NK-92 treated with Interleukin-12 subunit alpha and Interleukin-12 subunit beta, amount 100 ng/mL, for 24 hours (cell line): ENCODE measurements around the gene MYO1E.
"Not testable (repeated sequence)": the region's sequence is repeated elsewhere in the genome, so short reads cannot be mapped to it uniquely, and the experiment has no call there.

Experiments
- DNase-seq: peaks from one replicate; lab custom pipeline; 2025; lab: John Stamatoyannopoulos, UW

MYO1E gene

DNA sequence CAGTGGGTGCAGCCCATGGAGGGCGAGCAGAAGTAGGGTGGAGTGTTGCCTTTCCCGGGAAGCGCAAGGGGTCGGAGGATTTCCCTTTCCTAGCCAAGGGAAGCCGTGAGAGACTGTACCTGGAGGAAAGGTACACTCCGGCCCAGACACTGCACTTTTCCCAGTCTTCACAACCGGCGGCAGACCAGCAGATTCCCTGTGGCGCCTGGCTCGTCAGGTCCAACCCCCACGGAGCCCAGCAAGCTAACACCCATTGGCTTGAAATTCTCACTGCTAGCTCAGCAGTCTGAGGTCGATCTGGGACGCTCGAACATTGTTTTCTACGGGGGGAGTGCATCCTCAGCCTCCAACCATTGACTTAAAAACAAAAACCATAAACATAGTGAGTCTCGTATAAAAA is 241.2 kb downstream of the MYO1E start:
- no peak for DNase-seq

DNA sequence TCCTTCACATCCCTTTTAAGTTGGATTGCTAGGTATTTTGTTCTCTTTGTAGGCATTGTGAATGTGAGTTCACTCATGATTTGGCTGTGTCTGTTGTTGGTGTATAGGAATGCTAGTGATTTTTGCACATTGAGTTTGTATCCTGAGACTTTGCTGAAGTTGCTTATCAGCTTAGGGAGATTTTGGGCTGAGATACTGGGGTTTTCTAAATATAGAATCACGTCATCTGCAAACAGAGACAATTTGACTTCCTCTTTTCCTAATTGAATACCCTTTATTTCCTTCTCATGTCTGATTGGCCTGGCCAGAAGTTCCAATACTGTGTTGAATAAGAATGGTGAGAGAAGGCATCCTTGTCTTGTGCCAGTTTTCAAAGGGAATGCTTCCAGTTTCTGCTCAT is 245.4 kb downstream of the MYO1E start:
- not testable (repeated sequence) for DNase-seq

DNA sequence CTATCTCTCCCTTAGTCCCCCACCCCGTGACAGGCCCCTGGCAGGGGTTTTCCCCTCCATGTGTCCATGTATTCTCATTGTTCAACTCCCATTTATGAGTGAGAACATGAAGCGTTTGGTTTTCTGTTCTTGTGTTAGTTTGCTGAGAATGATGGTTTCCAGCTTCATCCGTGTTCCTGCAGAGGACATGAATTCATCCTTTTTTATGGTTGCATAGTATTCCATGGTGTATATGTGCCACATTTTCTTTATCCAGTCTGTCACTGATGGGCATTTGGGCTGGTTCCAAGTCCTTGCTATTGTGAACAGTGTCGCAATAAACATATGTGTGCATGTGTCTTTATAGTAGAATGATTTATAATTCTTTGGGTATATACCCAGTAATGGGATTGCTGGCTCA is 247.0 kb downstream of the MYO1E start:
- DNase-seq = not testable (repeated sequence)

DNA sequence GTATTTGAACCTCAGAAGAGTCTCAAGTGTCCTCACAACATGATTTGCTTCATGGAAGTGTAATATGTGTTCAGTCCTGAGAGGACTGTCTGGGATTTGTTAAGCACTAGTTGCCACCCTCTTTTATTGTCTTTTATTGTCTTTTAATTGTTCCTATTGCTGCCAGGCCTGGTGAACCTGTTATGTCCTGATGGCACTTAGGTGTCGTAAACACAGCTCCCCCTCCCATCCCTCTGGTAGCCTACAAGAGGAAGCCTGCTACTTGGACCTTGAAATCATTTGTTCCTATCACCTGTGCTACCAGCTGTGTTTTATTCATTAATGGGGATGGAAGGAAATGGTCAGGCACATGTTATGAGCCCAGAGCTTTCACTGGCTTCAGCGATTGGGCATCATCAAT is 248.4 kb downstream of the MYO1E start:
- DNase-seq = no peak

DNA sequence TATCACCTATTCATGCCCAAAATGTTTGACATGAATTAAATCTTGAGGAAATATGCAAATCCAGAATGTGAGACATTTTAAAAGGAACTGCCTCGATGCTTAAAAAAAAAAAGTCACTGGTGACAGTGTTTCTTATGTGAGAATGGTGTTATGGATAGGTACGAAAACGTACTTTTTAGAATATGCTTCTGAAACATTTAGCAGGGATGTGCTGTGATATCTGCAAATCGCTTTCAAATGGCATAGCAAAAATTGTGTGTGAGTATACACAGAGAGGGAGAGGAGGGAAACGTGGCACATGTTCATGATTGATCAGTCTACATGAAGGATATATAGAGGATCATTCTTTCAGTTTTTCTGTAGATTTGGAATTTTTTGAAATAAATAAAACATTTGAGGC is 251.7 kb downstream of the MYO1E start:
- no peak for DNase-seq

DNA sequence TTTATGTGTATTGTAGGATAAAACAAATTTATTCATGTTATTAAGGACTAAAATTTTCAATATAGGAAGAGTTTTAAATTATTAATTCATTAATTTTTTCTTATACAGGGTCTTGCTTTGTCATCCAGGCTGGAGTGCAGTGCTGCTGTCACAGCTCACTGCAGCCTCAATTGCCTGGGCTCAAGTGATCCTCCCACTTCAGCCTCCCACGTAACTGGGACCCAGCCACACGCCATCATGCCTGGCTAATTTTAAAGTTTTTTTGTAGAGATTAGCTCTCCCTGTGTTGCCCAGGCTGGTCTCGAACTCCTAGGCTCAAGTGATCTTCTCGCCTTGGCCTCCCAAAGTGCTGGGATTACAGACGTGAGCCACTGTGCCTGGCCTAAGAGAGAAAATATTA is 253.0 kb downstream of the MYO1E start:
- no peak for DNase-seq

DNA sequence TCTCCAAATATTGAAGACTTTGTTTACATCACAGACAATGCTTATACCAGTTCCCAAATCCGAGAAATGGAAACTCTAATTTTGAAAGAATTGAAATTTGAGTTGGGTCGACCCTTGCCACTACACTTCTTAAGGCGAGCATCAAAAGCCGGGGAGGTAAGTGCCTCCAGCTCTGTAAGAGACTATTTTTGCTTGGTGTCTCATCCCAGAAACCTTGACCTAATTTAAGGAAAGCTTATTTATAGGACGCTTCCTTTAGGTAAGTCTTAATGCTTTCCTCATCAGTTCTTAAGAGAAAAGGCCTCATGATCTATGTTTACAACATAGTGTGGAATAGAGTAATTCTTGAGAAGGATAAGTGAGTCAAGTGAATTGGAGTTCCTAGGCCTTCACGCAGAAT is 255.9 kb downstream of the MYO1E start:
- DNase-seq = no peak

DNA sequence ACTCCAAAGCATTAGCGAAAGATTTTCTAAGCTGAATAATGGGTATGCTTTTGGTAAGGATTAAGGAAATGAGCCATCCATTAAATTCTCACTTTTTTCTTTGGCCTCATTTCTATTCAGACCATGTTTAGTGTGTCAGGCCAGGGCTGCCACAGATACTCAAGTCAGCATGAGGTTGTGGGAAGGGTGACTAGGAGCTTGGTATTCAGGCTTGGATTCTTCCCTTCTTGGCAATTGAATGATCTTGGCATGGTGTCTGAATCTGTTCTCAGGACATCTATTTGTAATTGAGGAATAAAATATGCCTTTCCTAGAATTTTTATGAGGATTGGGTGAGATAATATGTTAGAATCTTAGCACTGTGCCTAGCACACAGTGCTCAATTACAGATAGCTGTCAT is 256.5 kb downstream of the MYO1E start:
- DNase-seq = no peak

DNA sequence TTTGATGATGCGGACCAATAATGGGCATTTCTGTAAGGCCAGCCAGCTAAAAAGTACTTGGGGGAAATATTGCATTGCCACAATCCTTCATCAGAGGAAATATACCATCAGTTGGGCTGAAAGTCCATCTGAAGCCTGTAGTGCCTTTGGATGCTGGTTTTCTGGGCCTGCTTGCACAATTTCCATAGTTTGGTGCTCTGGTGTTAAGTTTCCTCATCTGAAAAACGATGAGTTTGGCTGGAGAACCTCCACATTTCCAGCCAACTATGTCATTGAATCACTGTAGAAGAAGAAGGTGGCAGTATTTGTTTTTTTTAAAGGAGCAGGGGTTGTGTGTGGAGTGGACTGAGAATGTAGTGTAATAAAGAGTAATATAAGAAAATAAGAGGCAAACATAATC is 257.6 kb downstream of the MYO1E start:
- DNase-seq = no peak

DNA sequence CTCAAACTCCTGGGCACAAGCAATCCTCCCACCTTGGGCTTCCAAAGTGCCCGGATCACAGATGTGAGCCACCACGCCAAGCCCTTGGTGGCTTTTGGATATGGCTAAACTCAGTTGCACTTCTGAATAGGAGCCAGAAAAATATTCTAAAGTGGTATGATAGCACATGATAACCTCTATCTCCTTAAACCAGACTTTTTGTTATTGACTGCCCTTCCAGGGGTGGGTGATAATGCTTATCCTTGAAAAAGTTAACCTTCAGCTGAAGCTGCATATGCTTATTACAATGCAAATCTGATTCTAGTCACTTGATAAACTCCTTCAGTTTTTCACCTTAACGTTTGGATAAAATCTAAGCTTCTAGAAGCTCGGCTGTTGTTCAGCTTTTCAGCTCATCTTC is 261.4 kb downstream of the MYO1E start:
- DNase-seq = no peak

DNA sequence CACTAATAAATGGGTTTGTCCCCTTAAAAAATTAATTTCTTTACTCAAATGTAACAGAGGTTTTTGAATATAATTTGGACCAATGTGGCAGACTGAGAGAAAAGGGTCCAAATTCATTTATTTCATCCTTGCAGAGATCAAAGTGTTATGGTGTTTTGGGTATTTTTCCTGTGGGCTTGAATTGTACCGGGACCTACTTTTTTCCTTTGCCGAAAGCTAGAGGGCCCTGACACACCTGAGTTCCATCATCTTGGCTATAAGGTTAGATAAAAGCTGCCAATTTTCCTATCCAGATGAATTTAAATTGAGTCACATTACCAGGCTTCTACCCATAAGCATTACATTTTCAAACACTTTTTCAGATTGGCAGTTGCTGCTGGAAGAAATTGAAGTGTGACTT is 266.8 kb downstream of the MYO1E start:
- no peak for DNase-seq

DNA sequence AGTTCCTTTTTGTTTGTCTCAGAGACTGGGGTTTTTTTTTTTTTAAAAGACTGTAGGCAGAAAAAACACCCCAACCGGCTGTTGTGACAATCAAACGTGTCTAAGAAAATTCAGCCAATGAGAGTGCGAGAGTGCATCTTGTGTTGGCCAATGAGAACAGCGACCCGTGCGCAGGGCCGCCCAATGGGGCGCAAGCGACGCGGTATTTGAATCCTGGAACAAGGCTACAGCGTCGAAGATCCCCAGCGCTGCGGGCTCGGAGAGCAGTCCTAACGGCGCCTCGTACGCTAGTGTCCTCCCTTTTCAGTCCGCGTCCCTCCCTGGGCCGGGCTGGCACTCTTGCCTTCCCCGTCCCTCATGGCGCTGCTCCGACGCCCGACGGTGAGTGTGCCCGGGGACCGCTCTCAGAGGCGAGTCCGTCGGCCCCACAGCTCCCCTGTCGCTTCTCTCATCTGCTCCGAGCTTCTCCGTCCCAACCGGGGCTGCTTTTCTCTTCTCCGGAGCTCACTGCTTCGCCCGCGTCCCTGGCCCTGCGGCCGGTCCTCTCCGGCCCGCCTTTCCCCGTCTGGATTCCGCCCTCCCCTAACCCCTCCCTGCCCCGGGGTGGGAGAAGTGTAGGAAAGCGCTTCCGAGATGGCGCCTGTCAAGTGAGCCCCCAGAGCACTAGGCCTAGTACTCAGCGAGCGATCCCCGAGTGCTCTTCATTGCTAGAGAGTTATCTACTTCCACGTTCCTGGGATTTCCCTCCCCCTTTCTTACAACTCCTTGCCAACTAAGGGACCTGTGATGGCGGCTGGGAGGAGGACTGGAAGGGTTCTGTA is 267.5 kb downstream of the MYO1E start, which contains the start of gene CCNB2:
CCNB2 (plus strand) TSS at position 235 of the 821 bp plus-strand sequence; CDS start at position 358, 123 bp downstream.
- peak; percentile 78 for DNase-seq

DNA sequence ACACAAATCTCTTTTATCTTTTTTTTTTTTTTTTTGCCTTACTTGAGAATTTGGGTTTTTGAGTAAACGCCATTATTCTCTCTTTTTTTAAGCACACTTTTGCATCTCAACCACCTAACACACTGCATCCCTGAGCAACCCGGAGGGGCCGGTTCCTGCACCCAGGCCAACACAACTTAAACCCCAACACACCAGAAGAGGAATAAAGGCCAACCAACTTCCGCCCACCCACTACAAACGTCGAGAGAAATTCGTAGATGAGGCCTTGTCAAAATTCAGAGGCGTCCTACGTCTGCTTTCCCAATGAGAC is 268.1 kb downstream of the MYO1E start:
- DNase-seq = no peak

DNA sequence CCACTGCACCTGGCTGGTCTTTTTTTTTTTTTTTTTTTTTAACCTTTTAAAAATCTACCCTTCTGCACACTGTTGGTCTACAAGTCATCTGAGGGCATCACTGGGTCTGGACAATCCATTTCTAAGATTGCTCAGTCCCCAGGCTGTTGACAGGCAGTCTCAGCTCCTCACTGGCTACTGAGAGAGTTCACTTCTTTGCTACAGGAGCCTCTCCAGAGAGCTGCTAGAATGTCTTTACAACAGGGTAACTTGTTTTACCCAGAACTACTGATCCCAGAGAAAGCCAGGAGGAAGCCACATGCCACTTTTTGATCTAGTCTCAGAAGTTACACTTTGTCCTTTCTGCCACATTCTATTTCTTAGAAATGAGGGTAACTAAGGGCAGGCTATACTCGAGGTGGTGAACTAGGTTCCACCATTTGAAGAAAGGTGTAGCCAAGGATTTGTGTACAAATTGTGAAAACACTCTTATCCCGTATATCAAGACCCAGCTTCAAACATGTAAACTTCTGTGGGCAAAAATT is 273.4 kb downstream of the MYO1E start:
- no peak for DNase-seq

DNA sequence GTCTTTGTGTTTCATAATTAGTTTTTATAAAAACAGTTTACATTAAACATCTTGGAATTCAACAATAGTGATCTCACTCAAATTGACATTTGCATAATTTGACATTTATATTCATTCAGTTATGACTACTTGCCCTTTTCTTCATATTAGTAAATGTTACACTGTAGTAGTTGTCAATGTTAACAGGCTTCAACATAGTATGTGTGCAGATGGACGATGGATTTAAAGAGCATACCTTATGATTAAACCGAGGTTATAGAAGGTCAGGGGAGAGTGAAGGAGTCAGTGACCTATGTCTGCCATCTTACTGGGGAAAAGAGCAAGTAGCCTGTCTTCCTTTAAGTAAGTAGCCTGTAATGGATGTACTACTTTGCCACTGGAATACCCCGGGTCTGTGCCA is 276.2 kb downstream of the MYO1E start:
- DNase-seq = no peak

DNA sequence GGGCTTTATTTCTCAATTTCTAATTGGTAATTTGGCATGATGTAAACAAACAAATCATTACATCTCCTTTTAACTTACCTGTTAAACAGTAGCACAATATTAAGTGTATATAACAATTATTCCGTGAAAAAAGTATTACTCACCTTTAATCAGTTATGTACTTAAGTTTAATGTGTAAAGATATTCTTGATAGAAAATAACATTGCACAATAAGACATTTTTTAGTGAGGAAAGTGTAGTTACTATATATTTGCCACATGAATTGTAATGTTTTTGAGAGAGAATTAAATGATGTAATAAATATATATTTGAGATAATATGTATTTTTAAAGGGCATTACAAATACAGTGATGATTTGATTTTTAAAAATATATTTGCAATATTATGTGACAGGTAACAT is 278.6 kb downstream of the MYO1E start:
- DNase-seq = no peak

DNA sequence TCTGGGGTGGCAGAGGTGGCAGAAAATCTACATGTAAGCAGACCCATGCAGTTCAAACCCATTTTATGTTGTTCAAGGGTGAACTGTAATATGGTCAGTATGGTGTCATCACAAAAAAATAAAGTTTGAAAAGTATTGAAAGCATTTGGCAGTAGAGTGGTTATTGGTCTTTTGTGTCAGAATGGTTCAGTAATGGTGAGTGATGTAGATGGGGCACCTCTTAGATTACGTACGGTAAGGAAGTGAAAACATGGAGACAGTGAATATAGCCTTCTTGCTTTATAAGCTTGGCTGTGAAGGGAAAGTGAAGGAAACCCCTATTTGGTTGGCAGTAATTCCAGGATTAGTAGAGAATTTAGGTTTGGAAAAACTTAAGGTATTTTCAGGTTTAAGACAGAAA is 284.9 kb downstream of the MYO1E start:
- no peak for DNase-seq
